22Rv1 (cell line): ENCODE measurements around the gene PODNL1.

Experiments
- H3K27ac ChIP-seq: fragments of 450-650 bp; 2 replicates; pipeline ENCODE4 v1.5.1; 2017
- CTCF ChIP-seq: fragments of 450-650 bp; IDR thresholded peaks from 2 replicates; pipeline ENCODE4 v1.5.1; 2017; ENCODE audit warnings: mild to moderate bottlenecking
- ZFX ChIP-seq: fragments of 450-650 bp; IDR thresholded peaks from 2 replicates; pipeline ENCODE4 v1.6.1; 2017; ENCODE audit warnings: antibody characterized with exemption, borderline replicate concordance

Gene PODNL1

GRCh38 chr19:13952931-13953531 lies 14.8 kb upstream of the PODNL1 start:
- H3K27ac ChIP-seq: peak overlapping the region; percentile 54
- TF ChIP-seq CTCF (no peak), ZFX (no peak)

- H3K27ac ChIP-seq: peak within 1 kb of the TSS; percentile 54
- TF ChIP-seq ZFX: no peak
- no peak for TF ChIP-seq CTCF
Observed at GRCh38 chr19:13952154-13952930, 14.1 kb upstream of the PODNL1 start, which contains the start of gene DCAF15. Gene DCAF15 (plus strand): TSS chr19:13952509. CDS start chr19:13952513, 4 bp downstream.

GRCh38 chr19:13951799-13952153 lies 13.6 kb upstream of the PODNL1 start:
- TF ChIP-seq ZFX: no peak
- no peak for TF ChIP-seq CTCF
- H3K27ac ChIP-seq: no peak overlapping the region

- TF ChIP-seq ZFX (no peak), CTCF (no peak)
- no peak overlapping the region for H3K27ac ChIP-seq
Observed at GRCh38 chr19:13951043-13951442, 12.8 kb upstream of the PODNL1 start.

- no peak overlapping the region for H3K27ac ChIP-seq
- TF ChIP-seq ZFX (no peak), CTCF (no peak)
Observed at GRCh38 chr19:13946414-13946813, 8.2 kb upstream of the PODNL1 start.

GRCh38 chr19:13942023-13942684 lies 3.9 kb upstream of the PODNL1 start:
- H3K27ac ChIP-seq: no peak overlapping the region
- no peak for TF ChIP-seq CTCF
- no peak for TF ChIP-seq ZFX
